GM18526 (cell line): ENCODE measurements around the gene RASEF.

Experiments used
- POLR2A ChIP-seq: IDR thresholded peaks from 3 replicates; pipeline ENCODE4 v1.6.1; 2011; ENCODE audit not compliant: insufficient read length; ENCODE audit errors: extremely low read depth

Gene RASEF

DNA sequence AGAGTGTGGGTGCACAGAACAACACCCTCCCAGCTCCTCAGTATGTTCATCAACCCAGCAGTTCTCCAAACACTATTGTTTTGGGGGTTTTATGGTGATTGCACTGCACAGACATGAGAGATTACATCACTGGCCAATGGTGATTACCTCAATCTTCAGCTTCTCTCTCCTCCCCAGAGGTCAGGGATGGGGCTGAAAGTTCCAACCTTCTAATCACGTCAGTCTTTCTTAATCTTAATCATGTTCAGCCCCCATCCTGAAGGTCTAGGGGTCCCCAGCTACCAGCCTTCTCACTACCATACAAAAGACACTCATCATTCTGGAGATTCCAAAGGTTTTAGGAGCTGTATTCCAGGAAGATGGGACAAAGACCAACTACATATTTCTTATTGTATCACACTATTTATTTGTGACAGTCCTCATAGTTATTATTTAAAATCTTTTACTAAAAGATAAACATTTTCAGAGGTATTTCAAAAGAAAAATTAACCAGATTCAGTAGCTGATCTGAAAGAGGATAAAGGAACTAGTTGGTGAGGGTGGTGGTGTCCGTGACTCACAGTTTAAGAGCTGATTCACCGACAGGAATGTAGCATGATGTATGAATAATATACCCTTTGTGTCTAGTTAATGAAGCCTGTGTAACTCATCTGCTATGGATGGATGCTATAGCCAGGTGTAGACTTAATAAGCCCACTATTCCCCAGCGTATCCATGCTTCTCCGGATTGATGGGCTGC is 35.6 kb downstream of the RASEF start:
- TF ChIP-seq POLR2A = no peak

DNA sequence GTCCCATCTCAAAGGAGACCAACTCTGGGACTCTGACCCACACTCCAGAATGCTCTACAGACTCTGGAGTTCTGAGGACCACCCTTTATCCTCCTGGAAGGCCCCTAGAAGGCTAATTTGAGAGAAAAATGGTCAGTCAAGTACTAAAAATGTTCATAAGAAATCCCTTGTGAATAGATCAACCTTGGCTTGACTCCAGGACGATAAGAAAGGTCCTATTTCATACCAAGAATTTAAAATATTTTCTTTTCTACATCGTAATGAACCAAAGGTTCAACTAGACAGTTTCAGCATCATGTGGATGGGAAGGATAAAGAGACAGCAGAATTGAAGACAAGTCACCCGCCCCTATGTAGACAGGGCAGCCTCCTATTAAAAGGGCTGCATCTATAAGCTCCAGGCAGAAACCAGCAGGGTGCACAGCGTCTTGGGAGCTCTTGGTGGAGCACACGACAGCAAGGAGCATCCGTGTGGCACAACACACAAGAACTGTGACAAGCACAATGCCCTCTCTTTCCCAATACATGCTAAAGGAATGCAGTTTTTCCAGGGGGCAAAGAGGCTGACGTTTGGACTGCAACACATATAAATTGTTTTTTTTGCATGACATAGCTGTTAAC is 38.3 kb downstream of the RASEF start:
- no peak for TF ChIP-seq POLR2A

- TF ChIP-seq POLR2A = no peak
These were observed 39.8 kb downstream of the RASEF start for GRCh38 chr9:83023151-83023550.

- no peak for TF ChIP-seq POLR2A
These were observed 42.1 kb downstream of the RASEF start for GRCh38 chr9:83020864-83021263.

DNA sequence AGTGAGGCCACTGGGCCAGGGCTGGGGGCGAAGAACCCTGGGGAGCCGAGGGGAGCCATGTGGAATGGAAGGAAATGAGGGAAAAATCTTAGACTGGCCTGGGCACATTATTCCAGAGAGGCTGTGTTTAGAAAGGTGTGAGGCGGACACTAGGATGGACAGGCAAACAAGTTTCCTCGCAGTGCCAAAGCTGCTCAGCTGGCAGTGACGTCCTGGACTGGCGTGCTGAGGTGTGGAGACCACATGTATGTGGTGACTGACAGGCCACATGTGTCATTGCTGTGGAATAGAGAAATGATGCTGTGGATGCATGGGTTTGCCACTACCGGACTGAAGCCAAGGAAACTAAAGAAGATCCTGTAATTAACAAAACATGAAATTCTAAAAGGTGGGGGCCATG is 42.6 kb downstream of the RASEF start:
- no peak for TF ChIP-seq POLR2A

DNA sequence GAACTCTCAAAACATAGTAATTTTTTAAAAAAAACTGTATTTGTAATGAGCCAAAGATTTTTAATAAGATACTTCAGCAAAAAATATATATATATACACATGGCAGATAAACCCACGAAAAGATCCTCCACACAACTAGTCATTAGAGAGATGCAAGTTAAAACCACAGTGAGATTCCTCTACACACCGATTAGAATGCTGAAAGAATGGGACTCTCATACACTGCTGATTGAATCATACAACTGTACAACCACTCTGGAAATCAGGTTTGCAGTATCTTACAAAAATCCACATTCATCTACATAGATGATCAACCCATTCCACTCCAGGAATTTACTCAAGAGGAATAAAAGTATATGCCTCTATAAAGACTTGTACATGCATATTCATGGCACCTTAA is 43.7 kb downstream of the RASEF start:
- no peak for TF ChIP-seq POLR2A

GRCh38 chr9:83015897-83016296 is 47.0 kb downstream of the RASEF start:
- no peak for TF ChIP-seq POLR2A

DNA sequence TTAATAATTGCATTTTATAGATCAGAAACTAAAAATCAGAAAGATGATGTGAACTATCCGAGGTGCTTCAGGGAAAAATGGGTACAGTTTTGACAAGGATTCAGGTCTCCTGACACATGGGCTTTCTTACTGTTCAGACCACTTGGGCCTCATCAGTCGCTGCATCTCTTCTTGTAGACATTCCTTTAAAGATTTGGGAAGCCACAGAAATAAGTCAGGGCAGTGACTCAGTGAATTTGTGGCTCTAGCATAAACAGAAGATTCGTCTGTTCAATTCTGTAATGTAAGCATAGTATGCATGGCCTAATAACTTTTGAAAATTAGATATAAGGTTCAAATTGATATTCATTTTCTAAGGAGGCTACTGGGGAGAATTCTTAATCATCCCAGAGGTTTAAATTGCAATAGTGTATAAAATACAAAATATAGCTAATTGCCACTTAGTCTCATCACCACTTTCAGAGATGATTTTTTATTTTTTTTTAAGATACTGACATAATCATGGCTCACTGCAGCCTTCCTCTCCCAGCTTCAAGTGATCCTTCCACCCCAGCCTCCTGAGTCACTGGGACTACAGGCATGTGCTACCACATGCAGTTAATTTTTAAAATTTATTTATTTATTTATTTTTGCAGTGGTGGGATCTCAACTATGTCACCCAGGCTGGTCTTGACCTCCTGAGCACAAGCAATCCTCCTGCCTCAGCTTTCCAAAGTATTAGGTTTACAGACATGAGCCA is 48.9 kb downstream of the RASEF start:
- TF ChIP-seq POLR2A = no peak

DNA sequence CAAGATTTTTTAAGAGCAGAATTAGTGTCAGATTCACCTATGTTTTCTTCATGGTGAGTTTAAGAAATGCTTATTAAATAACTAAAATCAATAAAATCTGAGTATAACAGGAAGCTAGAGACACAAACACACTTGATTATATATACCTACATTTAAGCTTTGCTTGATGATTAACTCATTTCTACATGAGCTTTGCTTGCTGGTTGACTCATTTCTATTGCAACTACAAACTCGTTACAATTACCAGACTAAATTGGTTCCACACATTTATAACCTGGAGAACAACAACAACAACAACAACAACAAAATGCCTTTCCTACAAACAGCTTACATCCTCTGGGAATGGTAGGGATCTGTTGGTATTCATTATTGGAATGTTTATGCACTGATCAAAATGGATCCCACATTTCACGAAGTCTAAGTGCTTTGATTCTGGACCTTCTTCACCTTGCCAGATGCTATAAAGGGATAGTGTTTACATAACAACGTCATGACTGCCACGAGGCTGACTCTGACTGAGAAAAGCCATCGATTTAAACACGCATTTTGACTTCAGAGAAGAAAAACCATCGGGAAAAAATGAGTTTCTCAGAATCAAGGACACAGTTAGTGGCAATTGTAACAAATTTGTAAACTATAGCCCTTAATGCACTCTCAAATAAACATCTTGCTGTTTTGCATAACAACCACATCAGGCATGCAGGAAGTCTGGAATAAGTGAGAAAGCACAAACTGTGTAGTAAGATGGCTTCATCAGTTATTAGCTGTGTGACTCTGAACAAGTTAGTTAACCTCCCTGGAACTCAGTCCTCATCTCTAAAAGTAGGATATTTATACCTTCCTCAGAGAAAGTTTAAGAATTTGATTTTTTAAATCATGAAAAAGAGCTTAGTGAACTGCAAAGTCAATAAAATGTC is 49.8 kb downstream of the RASEF start:
- no peak for TF ChIP-seq POLR2A

- TF ChIP-seq POLR2A = no peak
These were observed 50.6 kb downstream of the RASEF start for GRCh38 chr9:83012168-83012921.

- TF ChIP-seq POLR2A = no peak
These were observed 51.3 kb downstream of the RASEF start for GRCh38 chr9:83011611-83012010.

DNA sequence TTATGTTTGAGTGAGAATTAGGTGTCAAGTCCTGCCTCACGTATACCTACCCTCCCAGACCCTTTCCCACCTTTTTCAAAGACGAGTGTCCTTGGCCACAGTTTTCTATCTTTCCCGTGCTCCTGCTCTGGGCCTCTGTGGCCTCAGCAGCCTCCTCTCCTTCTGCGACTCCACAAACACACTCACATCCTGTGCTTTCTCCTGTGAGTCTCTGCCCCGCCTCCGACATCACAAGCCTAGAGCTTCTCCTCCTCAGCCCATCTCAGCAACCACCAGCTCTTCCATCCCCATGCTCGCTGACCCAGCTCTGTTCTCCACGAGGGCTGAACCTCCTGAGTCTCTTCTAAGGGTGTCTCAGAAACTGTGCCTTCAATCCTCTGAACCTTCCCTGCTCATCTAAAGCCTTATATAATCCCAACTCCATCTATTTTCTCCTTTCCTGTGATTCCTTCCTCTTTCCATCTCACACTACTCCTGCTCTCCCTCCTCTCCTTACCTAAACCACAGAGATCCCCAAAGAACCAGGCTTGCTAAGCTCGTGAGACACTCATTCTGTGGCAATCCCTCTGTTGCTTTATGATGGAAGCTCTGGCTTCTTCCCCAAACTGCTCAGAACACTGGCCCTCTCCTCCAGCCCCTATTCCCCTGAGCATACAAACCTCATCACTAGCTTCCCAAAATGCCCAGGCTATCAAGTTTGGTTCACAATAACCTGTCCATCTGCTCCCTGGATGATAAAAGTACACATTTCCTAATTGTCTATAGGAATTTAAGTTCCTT is 55.2 kb downstream of the RASEF start:
- no peak for TF ChIP-seq POLR2A

GRCh38 chr9:83006378-83006777 is 56.6 kb downstream of the RASEF start:
- no peak for TF ChIP-seq POLR2A

DNA sequence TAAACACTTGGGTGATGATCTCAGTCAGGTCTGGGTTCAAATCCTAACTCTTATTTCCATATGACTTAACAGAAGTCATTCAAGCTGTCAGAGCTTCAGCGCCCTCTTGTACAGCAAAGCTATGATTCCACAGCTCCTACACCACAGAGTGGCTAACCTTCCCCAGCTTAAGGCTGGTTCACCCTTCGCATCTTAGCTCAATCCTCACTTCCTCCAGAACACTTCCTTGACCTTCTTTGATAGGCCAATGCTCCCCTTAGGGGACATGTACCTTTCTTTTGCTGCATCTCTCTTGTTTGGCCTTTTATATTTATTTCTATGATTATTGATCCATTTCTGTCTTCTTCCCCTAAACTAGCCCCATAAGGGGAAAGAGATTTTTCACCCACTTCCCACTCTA is 57.0 kb downstream of the RASEF start:
- no peak for TF ChIP-seq POLR2A
